ENCODE measurements around the gene SLC25A13.

DNA sequence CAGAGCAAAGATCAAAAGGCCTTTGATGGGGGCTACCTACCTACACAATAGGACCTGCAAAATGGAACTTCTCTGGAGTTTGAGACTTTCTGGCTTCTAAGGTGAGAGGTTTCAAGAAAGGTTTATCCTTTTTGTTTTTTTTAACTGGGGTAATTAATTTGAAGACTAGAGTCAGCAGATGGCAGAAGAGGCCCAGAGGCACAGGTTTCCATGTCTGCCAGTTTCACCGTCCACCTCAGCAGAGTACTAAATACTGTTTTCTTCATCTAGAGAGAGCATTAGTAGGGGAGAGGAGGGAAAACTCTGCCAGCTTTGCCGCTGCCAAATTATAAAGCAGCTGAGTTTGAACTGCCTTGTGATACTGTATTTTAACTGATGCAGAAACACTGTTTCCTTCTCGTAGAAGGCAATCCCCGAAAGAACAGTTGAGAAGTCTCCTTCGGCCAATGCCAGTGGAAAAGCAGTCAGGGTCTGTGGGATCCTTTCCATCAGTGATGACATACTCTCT lies 138.7 kb downstream of the SLC25A13 start:
- no peak for TF ChIP-seq POLR2A (IDR thresholded peaks at IDR 0.05; ENCODE audit: low read depth, low read length)
- TF ChIP-seq POLR2AphosphoS5 (IDR thresholded peaks at IDR 0.05; ENCODE audit: low read depth, low read length), result no peak

All from GM12891 (cell line).